HUES48 (cell line): Measurements from ENCODE around the gene NNMT.
"Not testable (repeated sequence)": the region's sequence is repeated elsewhere in the genome, so short reads cannot be mapped to it uniquely, and the experiment has no call there.

Experiments used
- H3K27ac ChIP-seq: one replicate; pipeline ENCODE4 v1.7.0; 2013; ENCODE audit warnings: low read depth, low read length, inconsistent platforms
- H3K27me3 ChIP-seq: 2 replicates; pipeline ENCODE4 v1.6.1; 2013; ENCODE audit warnings: mild to moderate bottlenecking, low read length; ENCODE audit not compliant: control insufficient read depth, insufficient read depth
- H3K36me3 ChIP-seq: 2 replicates; pipeline ENCODE4 v1.6.1; 2013; ENCODE audit warnings: low read length; ENCODE audit not compliant: control insufficient read depth, insufficient read depth
- H3K4me1 ChIP-seq: 2 replicates; pipeline ENCODE4 v1.6.1; 2013; ENCODE audit warnings: mild to moderate bottlenecking, low read length; ENCODE audit not compliant: control insufficient read depth, insufficient read depth
- H3K4me3 ChIP-seq: 2 replicates; pipeline ENCODE4 v1.5.1; 2013; ENCODE audit warnings: mild to moderate bottlenecking, low read depth, low read length
- H3K9ac ChIP-seq: 2 replicates; pipeline ENCODE4 v1.6.1; 2013; ENCODE audit warnings: mild to moderate bottlenecking, low read depth, low read length, moderate library complexity
- H3K9me3 ChIP-seq: 2 replicates; pipeline ENCODE4 v1.6.1; 2013; ENCODE audit warnings: low read length; ENCODE audit not compliant: control insufficient read depth, insufficient read depth

The NNMT gene

DNA sequence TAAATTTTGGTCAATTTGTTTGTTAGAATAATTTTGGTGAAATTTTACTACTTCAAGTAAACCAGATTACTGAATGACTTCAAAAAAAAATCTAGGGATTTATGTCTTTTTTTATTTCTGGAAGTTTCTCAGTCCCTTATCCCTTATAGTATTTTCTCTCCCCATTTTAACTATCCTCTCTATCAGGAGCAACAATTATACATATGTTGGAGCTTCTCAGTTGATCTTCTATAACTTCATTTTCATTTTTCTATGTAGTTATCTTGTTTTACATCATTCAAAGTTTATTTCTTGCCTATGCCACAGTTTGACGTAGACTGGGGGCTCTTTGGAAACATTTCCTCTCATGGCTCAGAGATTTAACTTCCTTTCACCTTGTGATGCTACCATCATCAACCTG, 34.2 kb downstream of the NNMT start:
- Histone ChIP-seq H3K4me3 (no peak overlapping the region), H3K27me3 (no peaks in the 10 kb centered on the region), H3K9ac (no peak overlapping the region), H3K4me1 (no peaks in the 10 kb centered on the region), H3K9me3 (no peaks in the 10 kb centered on the region), H3K27ac (no peak overlapping the region), H3K36me3 (no peaks in the 10 kb centered on the region)

DNA sequence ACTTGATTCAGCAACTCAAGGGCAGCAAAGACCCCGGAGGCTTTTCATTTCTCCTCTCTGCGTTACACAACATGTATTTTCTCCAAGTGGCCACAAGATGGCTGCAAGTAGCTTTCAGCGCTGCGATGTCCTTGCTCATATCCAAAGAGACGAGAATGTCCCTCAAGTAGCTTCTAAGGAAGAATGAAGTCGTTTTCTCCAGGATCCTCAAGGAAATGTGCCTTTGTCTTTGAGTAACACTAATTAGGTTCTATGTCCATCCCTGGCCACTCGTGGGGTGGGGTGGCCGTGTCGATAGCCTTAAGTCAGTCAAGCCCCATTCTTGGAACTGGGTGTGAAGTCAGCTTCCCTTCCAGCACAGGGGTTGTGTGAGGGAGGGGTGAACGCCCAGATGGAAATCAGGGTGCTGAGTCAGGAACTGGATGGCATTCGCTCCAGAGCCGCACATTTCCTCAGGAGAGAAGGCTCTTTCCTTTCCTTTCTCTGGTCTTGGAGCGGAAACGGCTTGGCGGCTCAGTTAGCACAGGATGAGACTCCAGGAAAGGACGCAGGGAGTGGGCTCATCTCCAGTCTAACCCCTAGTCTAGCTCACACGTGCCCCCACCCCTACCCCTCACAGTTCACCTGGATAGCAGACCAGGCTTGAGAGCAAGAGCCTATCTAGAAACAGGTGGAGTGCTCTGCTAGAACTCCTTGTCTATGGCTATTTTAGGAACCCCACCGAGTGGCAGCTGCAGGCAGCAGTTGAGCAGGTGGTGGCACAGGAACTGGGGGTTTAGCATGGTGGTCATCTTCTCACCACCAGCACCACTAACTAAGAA, 44.3 kb downstream of the NNMT start:
- Histone ChIP-seq H3K9ac (no peak overlapping the region), H3K4me3 (no peak overlapping the region)

DNA sequence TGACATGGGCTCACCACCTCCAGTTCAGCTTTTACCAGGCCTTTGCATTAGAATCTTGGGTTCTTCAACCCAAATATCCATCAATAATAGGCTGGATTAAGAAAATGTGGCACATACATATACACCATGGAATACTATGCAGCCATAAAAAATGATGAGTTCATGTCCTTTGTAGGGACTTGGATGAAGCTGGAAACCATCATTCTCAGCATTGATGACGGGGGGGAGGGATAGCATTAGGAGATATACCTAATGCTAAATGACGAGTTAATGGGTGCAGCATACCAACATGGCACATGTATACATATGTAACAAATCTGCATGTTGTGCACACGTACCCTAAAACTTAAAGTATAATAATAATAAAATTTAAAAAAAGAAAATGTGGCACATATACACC, 45.5 kb downstream of the NNMT start:
- H3K9ac ChIP-seq, H3K27me3 ChIP-seq, H3K4me3 ChIP-seq, H3K27ac ChIP-seq, H3K4me1 ChIP-seq, H3K36me3 ChIP-seq, H3K9me3 ChIP-seq: not testable (repeated sequence)

More for the DNA sequence above, 44.3 kb downstream of the NNMT start:
- Histone ChIP-seq H3K27me3 (no peaks in the 10 kb centered on the region), H3K9me3 (no peaks in the 10 kb centered on the region), H3K27ac (no peak overlapping the region), H3K4me1 (peaks cover 9% of the 10 kb centered on the region; the same call in 1 of the 2 replicates), H3K36me3 (no peaks in the 10 kb centered on the region)

DNA sequence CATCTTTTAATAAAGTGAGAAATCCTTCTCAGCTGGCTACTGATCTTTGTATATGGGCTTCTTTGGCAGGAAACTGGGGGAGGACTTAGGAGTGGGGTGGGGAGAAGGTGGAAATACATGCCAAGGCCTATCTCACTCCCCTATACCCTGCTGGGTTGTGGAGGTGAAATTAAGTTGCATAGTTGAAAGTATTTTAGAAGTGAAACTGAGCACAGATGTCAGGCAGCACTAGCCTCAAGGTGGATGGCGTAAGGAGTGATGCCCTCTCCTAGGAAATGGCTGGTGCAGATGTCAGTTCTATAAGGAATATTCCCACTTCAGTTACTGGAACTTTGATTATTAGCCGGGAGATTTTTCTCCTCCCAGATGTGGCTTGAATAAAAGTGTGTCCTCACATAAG, 46.3 kb downstream of the NNMT start:
- Histone ChIP-seq H3K9ac (no peak overlapping the region), H3K27ac (no peak overlapping the region)

DNA sequence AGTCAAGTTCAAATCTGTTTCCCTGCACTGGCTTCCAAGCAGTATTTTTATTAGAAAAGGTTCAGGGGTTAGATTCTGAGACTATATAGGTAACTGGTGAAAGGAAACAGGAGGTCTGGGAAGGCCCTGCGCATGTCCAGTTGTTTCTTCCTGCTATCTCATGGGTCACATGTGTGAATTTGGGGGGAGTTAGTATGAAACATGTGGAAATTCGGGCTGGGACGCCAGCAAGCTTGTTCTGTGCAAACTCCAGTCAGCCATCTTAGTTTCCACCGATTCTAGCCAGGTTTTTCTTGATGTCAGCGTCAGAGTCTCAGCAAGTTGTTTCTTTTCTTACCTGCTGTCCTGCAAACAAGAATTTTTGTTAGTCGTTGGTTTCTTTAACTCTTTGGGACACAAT, 46.8 kb downstream of the NNMT start:
- no peak overlapping the region for H3K9ac ChIP-seq
- H3K36me3 ChIP-seq: no peaks in the 10 kb centered on the region
- H3K27ac ChIP-seq: no peak overlapping the region
- no peak overlapping the region for H3K4me3 ChIP-seq
- H3K27me3 ChIP-seq: no peaks in the 10 kb centered on the region
- peaks cover 5% of the 10 kb centered on the region; the same call in 1 of the 2 replicates for H3K9me3 ChIP-seq
- peaks cover 9% of the 10 kb centered on the region; the same call in 1 of the 2 replicates for H3K4me1 ChIP-seq

More for the DNA sequence above, 46.3 kb downstream of the NNMT start:
- Histone ChIP-seq H3K4me3 (no peak overlapping the region), H3K36me3 (no peaks in the 10 kb centered on the region), H3K27me3 (no peaks in the 10 kb centered on the region), H3K4me1 (peaks cover 9% of the 10 kb centered on the region; the same call in 1 of the 2 replicates), H3K9me3 (peaks cover 5% of the 10 kb centered on the region; the same call in 1 of the 2 replicates)

DNA sequence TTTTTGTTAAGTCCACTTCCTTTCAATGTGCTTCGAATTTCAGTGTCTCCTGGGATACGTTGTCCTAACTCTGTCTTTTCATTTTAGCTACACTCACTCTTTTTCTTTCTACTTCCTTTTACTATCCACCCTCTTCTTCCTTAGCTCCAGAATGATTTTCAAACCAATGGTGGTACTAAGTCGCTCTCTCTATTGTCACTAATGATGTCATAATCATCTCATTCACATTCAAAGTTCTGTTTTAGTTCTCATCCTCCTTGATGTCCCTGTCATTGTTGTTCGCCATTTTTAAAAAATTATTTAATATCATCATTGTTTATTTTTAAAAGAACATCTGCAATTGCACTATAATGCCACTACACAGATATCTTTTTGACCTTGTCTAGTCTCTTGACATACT, 47.3 kb downstream of the NNMT start:
- Histone ChIP-seq H3K9me3 (peaks cover 5% of the 10 kb centered on the region; the same call in 1 of the 2 replicates), H3K27ac (no peak overlapping the region), H3K4me3 (no peak overlapping the region), H3K36me3 (no peaks in the 10 kb centered on the region), H3K9ac (no peak overlapping the region), H3K4me1 (peaks cover 9% of the 10 kb centered on the region; the same call in 1 of the 2 replicates), H3K27me3 (no peaks in the 10 kb centered on the region)

DNA sequence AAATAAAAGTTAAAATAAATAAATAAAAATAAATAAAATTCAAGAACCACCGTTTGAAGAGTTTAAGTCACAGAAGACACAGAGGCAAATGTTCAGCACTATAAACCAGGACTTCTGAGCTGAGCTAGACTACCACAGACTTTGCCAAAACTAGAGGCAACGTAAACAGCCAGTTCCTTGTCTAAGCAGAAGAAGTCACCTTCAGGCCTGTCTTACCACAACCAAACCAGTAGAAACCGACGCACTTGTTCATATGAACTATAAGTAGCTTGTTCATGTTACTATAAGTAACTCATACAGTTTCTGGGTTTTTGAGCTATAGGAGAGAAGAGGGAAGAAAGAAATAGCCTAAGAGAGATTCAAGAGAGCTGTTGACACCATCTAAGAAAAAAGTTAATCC, 48.3 kb downstream of the NNMT start:
- Histone ChIP-seq H3K27ac (no peak overlapping the region), H3K36me3 (no peaks in the 10 kb centered on the region), H3K9me3 (peaks cover 5% of the 10 kb centered on the region; the same call in 1 of the 2 replicates), H3K27me3 (no peaks in the 10 kb centered on the region), H3K4me1 (peaks cover 9% of the 10 kb centered on the region; the same call in 1 of the 2 replicates), H3K9ac (no peak overlapping the region), H3K4me3 (no peak overlapping the region)

DNA sequence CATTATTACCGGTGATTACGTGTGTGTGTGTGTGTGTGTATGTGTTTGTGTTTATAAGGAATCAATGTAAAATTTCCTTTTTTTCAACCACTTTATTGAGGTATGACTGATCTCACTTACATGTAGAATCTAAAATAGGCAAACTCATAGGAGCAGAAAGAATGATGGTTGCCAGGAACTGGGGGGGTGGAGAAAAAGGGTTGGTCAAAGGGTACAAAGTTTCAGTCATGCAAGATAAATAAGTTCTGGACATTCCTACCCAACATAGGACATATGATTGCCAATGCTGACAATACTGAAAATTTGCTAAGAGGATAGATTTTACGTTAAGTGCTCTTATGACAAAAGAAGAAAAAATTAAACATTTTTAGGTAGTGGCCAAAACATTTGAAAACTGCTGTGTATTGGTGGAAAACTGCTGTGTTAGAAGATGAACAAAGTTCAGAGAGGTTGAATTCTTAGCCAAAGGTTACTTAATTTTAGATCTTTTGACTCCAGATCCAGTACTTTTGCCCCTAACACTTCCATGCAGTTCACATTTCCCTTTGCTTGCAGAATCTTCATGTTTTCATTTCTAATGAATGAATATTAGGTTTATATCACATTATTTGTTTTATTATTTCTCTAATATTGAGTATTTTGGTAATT, 49.5 kb downstream of the NNMT start:
- peaks cover 2% of the 10 kb centered on the region; the same call in 1 of the 2 replicates for H3K4me1 ChIP-seq
- no peaks in the 10 kb centered on the region for H3K36me3 ChIP-seq
- no peak overlapping the region for H3K27ac ChIP-seq
- H3K9ac ChIP-seq: no peak overlapping the region
- no peaks in the 10 kb centered on the region for H3K27me3 ChIP-seq
- peaks cover 5% of the 10 kb centered on the region; the same call in 1 of the 2 replicates for H3K9me3 ChIP-seq
- no peak overlapping the region for H3K4me3 ChIP-seq

DNA sequence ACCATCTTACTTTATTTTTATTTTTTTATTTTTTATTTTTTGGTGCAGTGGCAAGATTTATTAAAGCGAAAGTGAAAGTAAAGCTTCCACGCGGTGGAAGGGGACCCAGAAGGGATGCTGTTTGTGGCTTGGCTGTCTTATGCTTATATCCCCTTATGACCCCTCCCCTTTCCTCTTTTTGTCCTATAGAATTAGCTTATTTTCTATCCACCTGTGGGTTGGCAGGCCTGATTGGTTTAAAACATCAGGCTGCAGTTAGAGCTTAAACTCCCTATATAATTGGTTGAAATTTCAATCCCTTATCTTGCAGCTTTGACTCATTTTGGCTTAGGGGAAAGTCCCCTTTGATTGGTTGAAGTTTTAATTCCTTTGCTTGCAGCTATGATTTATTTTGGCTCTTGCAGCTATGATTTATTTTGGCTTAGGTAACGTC, 50.5 kb downstream of the NNMT start:
- Histone ChIP-seq H3K9ac (no peak overlapping the region), H3K9me3 (peaks cover 5% of the 10 kb centered on the region; the same call in 1 of the 2 replicates), H3K36me3 (no peaks in the 10 kb centered on the region), H3K27ac (no peak overlapping the region), H3K27me3 (no peaks in the 10 kb centered on the region), H3K4me3 (no peak overlapping the region), H3K4me1 (no peaks in the 10 kb centered on the region)

DNA sequence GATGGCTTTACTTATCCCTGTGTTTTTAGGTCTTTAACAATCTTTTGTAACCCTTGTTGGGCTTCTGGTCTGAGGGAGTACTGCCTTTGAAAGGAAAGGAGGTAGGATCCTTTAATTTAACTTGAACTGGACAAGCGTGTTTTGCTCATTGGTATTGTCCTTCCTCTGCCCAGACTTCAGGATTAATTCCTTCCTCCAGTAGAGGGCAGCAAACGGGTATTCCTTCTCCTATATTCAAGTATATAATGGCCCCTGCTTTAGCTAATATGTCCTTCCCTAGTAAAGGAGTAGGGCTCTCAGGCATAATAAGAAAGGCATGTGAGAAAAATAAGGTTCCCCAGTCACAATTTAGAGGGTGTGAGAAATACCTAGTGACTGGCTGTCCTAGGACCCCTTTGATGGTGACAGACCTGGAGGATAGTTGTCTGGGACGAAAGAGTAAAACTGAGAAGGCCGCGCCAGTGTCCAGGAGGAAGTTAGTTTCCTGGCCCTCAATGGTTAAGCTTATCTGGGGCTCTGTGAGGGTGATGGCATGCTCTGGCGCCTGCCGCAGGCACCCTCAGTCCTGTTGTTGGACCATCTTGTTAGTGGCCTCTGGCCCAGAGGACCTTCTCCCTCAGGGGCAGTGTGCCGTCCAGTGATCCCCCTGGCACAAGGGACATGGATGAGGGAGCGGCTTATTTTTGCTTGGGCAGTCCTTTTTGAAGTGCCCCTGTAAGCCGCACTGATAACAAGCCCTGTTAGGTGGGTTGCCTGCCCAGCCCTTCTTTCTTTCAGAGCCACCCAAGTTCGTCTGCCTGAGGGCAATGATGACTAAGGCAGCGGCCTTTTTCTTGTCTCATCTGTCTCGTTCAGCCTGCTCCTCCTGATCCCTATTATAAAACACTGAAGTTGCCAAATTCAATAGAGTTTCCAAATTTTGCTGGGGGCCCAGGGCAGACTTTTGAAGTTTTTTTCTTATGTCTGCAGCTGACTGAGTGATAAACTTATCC, 52.3 kb downstream of the NNMT start:
- Histone ChIP-seq H3K27me3 (no peaks in the 10 kb centered on the region), H3K36me3 (no peaks in the 10 kb centered on the region), H3K4me1 (no peaks in the 10 kb centered on the region), H3K27ac (no peak overlapping the region), H3K9me3 (peaks cover 5% of the 10 kb centered on the region; the same call in 1 of the 2 replicates), H3K9ac (no peak overlapping the region), H3K4me3 (no peak overlapping the region)
